GM21825 (cell line): ENCODE measurements around the gene SIX1.
A peak's percentile ranks its signal among the peaks of the same experiment; 100 is the strongest.

ENCODE experiments used
- ATAC-seq: cut with Tn5 transposase; IDR thresholded peaks from one replicate; pipeline ENCODE4 v1.9.1; 2021; ENCODE audit warnings: mild to moderate bottlenecking, moderate library complexity; ENCODE audit not compliant: unreplicated experiment

The SIX1 gene

GRCh38 chr14:60643141-60643462 lies 6.2 kb downstream of the SIX1 start:
- no peak for ATAC-seq

DNA sequence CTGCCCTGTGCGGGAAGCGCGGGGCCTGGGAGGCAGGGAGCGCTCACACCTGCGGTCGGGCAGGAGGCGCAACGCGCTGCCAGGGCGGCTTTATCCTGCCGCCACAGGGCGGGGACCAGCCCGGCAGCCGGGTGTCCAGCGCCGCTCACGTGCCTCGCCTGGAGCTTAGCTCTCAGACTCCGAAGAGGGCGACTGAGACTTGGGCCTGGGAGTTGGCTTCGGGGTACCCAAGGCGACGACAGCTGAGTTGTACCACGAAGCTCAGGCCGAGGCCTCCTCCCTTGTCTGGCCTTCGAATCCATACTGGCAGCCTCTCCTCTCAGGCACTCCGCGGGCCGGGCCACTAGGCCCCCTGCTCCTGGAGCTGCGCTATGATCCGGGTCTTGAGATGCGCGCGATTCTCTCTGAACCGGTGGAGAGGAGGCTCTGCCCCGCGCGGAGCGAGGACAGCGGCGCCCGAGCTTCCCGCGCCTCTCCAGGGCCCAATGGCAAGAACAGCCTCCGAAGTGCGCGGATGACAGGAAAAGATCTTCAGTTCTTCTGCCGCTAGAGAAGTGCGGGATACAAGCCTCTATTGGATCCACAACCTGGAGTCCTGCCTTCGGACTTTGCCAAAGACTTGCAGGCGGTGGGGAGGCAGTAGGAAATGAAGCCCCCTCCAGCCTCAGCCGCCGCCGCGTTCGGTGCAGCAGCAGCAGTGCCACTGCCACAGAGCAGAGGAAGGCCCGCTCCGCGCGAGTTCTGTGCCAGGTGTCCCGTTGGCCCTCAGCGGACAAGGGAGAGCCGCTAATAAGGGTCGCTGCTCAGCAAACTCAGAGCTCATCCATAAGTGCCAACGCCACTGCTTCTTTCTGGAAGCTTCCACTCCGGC lies 6.8 kb downstream of the SIX1 start:
- no peak for ATAC-seq

DNA sequence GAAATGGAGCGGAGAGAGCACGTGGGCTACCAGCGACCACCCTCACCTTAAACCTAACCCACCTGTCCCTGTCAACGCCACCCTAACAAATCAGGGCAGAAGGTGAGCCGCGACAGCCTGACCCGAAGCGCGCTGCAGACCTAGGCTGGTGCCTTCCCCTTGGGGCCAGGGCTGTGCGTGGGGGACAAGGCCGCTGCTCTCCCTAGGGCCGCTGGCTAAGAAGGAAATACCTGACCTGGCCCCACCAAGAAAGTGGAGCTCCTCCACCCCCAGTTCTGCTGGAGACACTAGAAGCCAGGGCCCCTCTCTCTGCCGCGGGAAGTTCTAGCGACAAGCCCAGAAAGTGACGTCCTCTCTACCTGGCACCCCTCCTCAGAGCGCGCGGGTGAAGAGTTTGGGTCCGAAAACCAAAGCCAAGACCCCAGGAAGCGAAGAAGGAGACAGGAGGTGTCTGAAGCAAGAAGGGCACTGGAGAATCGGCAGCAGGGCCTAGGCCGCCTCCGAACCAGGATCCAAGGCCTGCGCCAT lies 7.5 kb downstream of the SIX1 start:
- ATAC-seq: no peak

- no peak for ATAC-seq
Observed at GRCh38 chr14:60640859-60641741, 8.2 kb downstream of the SIX1 start.

DNA sequence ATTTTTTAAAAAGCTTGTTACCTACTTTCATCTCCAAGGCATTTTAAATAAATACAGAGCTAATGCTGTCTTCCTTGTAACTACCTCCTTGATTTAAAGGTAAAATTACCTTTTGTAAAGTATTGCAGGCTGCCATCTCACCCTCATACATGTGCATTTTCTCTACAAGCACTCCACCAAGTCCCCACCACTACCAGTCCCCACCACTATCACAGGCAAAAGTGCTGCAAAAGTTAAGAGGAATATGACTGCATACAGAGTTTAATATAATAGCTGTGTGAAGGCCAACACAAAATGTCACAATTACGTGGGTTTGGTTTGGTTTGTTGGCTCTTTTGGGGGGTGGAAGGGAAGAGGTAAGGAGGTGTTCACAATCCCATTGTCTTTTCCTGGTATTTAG lies 9.6 kb downstream of the SIX1 start:
- ATAC-seq: no peak

- no peak for ATAC-seq
Observed at GRCh38 chr14:60637479-60638315, 11.6 kb downstream of the SIX1 start.

GRCh38 chr14:60636879-60637478 lies 12.3 kb downstream of the SIX1 start:
- no peak for ATAC-seq

DNA sequence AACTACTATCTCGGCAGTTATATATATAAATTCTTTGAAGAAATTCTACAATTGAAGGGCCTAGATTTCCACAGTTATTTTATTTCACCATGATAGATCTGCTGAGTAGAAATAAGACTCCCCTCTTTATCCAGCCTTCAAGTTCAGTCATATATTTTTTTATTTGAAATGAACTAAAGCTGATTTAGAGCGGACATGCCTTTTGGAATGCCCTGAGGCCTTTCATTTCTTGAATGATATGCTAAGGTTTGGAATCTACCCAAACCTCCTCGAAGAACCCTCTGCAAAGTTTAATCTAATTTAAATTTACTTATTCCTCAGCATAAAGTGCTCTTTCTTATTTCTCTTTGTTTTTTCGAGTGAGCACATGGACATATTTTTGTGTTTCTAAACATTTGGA lies 15.1 kb downstream of the SIX1 start:
- ATAC-seq: no peak

GRCh38 chr14:60632777-60633176 lies 16.5 kb downstream of the SIX1 start:
- ATAC-seq: peak; percentile 62

- ATAC-seq: no peak
Observed at GRCh38 chr14:60632257-60632656, 17.0 kb downstream of the SIX1 start.

DNA sequence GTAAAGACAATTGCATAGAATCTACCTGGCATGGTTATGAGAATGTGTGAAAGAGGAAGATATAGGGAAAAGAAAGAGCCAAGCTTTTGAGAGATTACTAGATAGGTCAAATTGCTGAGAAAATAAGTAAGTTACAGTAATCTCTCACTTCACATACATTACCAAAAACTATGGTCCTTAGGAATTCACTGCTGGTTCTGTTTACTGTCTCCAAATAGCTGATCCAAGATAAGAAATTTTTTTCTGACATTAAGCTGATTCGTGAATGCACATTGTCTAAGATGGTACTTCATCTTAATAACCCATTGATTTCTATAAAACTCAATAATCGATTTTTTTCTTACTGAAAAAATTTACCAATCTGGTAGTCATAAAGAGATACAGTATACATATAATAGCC lies 17.4 kb downstream of the SIX1 start:
- no peak for ATAC-seq

GRCh38 chr14:60630129-60630528 lies 19.1 kb downstream of the SIX1 start:
- ATAC-seq: no peak

GRCh38 chr14:60628892-60629291 lies 20.4 kb downstream of the SIX1 start:
- no peak for ATAC-seq

DNA sequence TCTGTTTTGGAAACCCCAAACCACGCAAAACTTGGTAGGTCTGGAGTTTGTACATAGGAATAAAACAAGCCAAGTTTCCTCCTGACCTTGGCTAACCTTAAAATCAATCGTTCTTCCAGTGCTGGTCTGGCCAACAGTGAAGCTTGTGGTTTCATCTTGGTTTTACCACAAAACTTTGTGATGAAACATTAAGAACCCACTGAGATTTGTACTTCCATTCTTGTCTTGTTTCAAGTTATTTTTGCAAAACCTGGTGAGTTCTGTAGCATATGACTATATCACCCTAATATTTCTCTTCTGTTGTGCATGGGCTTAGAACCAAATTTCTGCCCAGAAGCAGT lies 26.4 kb downstream of the SIX1 start:
- no peak for ATAC-seq

DNA sequence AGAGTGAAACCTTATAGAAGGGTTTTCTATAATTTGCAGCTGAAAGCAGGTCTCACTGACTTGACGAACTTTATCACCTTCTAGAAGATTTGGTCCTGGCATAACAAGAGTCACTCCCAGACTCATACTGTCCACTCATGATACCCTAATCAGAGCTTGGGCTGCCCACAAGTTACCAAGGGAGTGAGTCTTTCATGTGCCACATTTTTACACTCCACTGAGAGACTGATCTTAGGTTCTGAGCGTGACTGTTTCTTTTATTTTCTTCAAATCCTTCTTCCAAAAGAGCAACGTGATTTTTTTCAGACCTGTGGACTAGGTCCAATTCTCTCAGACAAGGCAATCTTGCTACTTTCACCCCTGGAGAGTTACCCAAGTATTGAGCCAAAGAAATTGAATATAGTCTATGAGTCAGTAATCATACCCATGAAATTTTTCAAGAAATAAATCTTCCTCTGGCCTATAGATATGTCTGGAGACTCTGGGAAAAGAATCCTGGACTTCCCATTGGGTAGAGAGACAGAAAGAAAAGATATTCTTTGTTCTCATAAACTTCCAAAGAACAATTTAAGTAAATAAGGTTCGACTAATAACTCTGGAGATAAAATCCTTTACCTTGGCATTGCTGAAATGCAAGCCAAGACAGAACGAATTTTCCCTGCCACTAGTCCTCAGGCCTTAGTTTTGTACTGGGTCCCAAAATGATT lies 26.9 kb downstream of the SIX1 start:
- no peak for ATAC-seq

DNA sequence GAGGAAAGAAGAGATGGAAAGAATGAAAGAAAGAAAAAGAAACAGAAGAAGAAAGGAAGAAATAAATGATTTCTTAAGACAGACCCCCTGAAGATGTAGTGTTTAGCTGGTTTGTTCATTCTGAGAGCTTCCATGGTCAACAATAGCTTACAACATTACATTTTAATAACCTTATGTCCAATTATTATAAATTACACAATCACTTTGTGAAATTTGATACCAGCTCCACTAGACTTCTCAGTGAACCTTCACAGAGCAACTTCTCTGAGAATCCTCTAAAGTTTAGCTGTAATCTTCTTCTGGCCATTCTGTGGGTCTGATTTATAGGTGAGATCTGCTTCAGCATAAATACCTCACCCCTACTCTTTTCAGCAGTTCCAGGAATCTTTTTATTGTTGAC lies 27.9 kb downstream of the SIX1 start:
- ATAC-seq: no peak

DNA sequence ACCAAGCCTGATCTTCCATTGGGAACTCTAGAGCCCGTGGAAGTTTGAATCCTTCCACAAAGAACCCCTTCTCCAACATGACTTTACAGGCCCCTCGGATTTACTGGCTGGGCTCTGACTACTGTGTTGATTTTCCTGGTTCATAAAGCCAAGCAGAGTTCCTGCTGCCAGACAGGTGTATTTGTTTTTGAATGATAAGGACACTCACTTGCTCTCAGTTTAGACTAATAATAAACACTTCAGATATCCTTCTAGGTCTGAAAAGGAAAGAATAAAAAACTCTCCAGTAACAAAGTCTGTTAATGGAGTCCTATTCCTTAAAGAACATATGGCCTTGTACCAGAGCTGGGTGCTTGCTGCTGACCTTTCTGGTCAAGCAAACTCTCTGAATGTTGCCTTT lies 31.0 kb downstream of the SIX1 start:
- ATAC-seq: no peak

DNA sequence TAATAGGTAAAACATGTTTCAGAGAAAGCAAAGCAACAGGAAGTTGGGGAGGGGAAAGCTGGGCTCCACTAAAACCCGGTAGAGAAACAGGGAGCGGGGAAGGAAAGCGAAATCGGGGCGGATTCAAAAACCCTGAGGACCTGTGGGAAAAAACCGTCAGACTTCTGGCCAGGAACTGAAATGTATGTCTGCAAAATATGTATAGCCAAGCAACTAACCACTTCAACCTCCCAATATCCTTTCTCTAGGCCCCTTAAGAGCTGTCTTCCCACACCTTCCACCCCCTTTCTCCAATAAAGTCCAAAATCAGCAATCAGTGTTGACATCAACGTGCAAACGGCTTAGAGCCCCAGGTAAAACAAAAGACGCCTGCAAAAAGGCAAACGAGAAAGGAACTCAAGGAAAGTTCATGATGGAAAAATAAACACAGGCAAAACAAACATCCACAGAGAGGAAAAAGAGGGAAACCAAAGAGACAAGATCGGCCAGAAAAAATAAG lies 32.8 kb downstream of the SIX1 start:
- no peak for ATAC-seq

- ATAC-seq: no peak
Observed at GRCh38 chr14:60602291-60602690, 47.0 kb downstream of the SIX1 start.

- no peak for ATAC-seq
Observed at GRCh38 chr14:60599727-60600126, 49.5 kb downstream of the SIX1 start.
